Activated CD4-positive, alpha-beta T cell treated with anti-CD3 and anti-CD28 coated beads for 24 hours (primary cell): ENCODE measurements around the gene ATP1B1.

Source experiments
- DNase-seq, 2 donors: peaks; one replicate each; pipeline ENCODE4 v3.0.0-alpha.2; 2020; ENCODE audit warnings: low read depth in 2 of 2

The ATP1B1 gene

DNA sequence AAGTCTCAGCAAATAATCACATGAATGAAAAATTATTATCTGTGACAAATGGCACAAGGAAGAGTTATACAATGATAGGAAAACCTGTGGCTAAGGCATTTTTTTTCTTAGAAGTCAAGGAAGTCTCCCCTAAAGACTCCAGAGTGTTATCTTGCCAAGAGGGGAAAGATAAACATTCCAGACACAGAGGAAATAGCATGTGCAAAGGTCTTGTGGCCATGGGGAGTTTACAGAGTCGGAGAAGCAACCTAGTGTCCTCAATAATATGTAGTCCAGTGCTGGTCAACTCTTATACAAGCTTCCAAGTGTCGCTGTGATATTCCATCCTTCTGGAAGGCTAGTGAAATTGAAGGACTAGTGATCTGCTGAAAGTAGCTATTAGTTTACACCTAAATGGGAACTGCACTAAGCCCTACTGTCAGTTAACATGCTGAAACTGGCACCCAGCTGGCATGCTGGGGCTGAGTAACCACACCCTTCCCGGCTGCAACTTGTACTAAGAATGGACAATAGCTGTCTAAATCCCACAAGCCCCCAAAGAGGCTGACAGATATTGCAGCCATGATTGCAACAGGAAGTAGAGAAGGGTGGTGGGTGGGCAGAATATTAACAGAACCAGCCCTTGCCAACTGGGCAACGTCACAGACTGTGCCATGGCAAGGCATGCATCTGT lies 11.5 kb upstream of the ATP1B1 start:
- DNase-seq = no peak

DNA sequence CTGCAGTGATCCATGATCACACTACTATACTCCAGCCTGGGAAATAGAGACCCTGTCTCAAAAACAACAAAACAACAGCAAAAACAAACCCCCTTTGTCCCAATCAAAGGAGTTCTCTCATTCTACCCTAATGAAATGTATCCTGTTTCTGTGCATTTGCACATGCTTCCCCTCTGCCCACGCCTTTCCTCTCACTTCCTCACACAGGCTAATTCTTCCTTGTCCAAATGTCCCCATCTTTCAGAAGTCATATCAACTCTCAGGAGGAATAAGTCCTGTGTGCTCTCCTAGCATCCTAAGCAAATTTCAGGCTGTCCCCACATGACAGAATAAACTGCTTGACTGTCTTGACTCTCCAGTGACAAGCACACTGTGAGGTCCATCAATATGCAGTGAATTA lies 8.1 kb upstream of the ATP1B1 start:
- DNase-seq = no peak

DNA sequence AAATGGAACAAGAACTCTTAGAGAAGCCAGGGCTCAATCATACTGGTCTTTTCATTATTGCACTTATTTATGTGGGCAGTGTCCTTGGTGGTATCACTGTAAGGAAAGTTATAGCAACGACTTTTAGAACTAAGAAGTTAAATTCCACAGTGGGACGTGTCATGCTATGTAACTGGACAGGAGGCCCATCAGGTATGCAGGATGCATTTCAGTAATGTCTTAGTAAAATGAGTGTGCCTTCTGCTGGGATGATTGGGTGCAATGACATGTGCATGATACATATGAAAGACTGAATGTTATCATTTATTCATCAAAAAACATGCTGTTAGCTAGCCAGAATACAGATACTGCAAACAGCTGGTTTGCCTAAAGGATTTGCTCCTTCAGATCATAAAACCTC lies 6.9 kb upstream of the ATP1B1 start:
- DNase-seq = no peak

DNA sequence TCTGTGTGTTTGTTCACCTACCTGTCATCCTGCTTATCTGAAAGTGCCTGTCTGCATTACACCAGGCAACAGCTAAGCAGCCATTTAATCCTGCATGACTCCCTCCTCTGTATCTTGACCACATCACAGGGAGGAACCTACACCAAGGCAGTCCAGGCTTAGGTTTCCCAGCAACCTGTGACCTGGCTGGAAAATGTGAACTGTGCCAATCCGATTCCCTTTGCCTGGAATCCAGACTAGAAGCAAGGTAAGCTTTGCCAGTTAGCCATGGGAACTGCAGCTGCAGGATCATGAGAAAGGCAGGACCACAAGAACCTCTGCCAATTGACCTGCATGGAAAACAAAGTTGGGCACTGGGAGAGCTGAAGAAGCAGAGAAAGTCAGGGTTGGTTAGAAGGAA lies 6.3 kb upstream of the ATP1B1 start:
- no peak for DNase-seq

DNA sequence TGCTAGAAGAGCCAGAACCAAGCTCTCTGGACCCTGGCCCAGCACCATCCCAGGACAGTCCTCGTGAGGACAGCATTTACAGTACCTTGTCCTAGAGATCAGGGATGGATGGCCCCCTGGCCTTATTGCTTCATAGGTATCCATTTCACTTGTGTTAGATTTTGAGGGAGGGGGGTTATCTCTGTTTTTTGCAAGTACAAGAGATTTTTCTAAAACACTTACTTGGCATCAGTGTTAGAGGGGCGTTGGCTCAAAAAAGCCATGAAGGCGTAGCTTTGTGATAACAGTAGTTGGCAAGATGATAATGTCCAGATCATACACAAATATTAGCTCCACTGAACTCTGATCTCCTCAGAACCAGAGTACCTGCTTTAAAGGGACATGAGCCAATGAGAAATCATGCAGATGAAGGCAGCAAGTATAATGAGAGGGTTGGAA lies 5.8 kb upstream of the ATP1B1 start:
- DNase-seq = no peak

- DNase-seq = no peak
Observed at GRCh38 chr1:169102567-169102966, 3.9 kb upstream of the ATP1B1 start.

DNA sequence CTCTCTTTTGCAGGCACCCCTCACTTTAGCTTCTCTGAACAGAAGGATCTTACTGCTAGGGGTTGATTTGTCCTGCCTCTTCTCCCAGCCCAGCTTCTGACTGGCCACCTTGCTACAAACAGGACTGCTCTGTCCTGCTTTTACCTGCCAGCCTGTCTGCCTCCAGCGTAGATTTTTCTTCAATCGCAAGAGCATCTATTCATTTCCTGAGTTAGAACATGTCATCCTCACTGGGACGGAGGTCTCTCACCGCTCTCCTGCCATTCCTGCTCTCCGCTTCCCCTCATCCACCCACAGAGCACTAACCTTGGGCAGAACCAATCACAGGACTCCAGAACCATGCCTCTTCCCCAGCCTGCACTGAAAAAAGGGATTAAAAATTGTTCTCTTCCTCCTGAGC lies 3.5 kb upstream of the ATP1B1 start:
- DNase-seq = no peak

- DNase-seq = no peak
Observed at GRCh38 chr1:169103480-169103893, 3.0 kb upstream of the ATP1B1 start.

DNA sequence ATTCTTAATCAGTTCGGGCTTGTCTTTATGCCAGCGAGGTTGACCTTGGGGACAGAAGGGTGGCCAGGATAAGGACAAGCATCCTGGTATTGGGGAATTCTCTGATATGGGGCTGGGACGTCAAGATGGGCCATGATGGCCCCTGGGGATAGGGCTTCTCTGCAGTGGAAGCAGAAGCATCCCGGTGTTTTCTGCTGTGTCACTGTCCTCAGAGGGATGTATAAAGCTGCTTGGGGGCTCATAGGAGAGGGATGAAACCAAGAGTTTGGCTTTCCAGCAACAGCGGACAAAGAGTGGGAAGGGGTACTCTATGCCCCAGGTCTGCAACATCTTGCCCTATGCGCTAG lies 1.4 kb upstream of the ATP1B1 start:
- no peak for DNase-seq

- DNase-seq = no peak
Observed at GRCh38 chr1:169105434-169106094, 926 bp upstream of the ATP1B1 start.

DNA sequence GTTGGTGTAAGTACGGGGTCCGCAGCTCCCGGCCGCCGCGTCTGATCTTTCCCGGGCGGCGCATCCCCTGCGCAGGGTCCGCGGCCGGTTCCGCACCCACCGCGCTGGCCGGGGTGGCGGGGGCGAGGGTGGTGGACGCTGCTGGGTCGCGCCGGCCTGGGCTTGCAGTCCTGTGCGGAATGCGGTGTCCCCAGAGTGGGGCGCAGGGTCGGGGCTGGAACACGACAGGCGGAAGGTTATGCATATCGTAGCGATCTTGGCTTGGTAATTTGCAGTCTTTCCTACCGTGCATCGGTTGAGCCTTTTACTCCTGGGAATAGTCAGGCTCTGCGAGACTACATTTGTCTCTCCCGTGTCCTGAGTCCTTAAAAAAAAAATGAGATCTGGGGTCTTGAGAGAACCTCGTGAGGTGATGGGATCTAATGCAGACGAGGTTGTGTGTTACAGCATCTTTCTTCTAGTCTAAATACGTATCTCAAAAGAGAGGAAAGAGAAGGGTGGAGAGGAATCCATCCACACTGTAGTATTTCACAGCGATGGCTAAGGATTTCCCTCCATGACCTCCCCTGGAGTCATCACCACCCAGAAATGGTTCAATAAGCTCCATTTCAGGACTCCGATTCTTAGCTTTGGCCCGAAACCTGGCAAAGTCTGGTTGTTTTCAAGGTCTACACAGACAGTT lies 572 bp downstream of the ATP1B1 start:
- DNase-seq = no peak

DNA sequence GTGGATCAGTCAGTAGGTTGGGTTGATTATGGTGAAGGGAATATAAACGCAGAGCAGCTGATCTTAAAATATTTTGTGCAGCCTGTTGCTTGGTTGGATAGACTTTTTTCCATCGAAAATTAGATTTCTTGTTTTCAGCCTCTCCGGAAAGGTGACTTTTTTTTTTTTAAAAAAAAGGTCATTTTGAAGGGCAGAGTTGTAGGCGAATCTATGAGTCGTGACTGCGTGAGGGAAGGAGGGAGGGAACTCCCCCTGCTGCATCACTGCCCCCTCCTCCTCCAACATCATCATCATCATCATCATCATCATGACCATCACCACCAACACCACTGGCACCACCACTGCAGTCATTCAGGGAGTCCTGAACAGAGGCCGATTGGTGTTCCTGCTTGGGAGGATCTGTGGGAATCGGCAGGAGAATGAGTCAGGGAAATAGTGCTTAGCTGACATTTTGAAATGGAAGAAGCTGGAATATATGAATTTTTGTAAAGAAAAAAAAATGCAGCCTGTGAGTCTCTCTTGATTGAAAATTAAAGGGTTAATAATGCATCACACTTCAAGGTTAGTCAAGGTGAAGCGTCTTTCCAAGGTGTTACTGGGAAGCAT lies 1.2 kb downstream of the ATP1B1 start:
- no peak for DNase-seq

- DNase-seq = no peak
Observed at GRCh38 chr1:169108223-169108622, 1.7 kb downstream of the ATP1B1 start.

- DNase-seq = no peak
Observed at GRCh38 chr1:169108863-169109560, 2.5 kb downstream of the ATP1B1 start.

DNA sequence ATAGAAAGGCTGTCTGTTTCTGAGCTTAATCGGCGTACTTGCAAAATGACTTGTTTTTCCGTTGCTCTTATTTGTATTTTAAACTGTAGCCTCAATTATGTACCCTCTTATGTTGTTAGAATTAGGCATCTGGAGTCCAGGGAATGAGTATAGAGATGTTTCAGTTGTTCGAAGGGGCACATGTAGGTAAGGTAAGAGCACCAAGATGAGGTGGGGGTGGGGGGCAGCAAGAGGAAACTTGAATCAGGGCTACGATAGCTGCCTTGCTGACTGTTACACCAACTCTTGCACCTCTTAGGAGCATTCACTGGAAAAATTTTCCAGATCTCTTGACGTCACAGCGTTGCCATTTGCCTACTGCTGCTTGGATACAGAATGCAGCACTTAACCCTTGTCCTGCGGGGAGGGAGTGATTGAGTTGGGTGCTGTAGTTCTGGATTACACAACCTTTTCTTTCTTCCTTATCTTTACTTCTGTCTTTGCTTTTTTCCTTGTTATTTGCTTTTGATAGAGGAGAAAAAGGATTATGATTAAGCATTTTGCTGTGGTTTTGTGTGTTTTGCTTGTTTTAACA lies 3.2 kb downstream of the ATP1B1 start:
- no peak for DNase-seq

DNA sequence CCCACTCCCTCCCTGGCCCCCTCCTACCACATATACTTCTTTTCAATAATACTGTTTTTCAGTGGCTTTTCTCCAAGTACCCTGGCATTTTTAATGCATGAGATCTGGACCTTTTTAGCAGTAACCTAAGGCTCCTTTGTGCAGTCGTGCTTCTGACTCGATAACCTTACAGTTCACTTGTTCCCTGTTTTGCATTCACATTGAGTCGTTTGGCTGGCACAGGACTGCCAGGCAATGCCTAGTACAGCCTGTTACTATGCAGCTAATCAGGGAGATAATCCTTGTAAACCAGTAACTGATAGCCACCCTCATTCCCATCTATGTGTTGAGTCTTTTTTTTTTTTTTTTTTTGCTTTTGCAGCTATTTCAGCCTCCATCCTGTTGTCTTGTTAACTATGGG lies 3.7 kb downstream of the ATP1B1 start:
- no peak for DNase-seq

GRCh38 chr1:169110689-169111447 lies 4.4 kb downstream of the ATP1B1 start:
- no peak for DNase-seq

GRCh38 chr1:169111472-169111871 lies 5.0 kb downstream of the ATP1B1 start:
- DNase-seq = no peak

- no peak for DNase-seq
Observed at GRCh38 chr1:169112241-169112640, 5.8 kb downstream of the ATP1B1 start.

DNA sequence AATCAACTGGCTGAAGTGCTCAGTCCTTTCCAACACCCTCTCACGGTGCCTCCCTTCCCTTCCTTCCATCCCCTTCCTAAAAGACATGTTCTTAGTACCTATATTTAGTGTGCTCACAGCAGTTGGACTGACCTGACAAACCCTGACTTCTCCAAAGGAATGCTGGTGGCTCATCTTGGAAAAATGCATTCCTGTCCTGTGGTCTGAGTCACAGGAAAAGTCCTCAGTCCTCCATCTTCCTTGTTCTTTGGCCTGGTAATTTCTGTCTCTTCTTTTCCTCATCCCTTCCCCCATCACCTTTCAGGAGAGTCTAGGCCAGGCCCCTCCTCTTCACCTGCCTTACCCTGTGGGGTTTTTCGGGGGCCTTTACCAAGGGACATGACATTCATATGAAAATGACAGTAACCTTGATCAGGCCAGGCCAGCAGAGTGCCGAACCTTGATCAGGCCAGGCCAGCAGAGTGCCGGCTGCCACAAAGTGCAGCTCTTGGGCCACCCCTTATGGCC lies 7.2 kb downstream of the ATP1B1 start:
- no peak for DNase-seq
